H1 (cell line): Measurements from ENCODE around the gene ZNF649. TPM values are rescaled to one million over a fixed set of nuclear protein-coding genes. Genes with fewer than 3 reads are reported as not detected.

Source experiments
- CHD7 ChIP-seq: fragments of 300-600 bp; sonication (generic); IDR thresholded peaks from 2 replicates; pipeline ENCODE4 v1.7.1; 2012; ENCODE audit warnings: low read length, moderate library complexity, mild to moderate bottlenecking, inconsistent platforms; ENCODE audit not compliant: insufficient replicate concordance
- POLR2AphosphoS5 ChIP-seq: IDR thresholded peaks from 2 replicates; pipeline ENCODE4 v1.6.1; 2011; ENCODE audit warnings: low read depth, low read length
- SP4 ChIP-seq: IDR thresholded peaks from 2 replicates; pipeline ENCODE4 v1.6.1; 2012; ENCODE audit warnings: low read length, inconsistent platforms
- YY1 ChIP-seq: IDR thresholded peaks from 2 replicates; pipeline ENCODE4 v1.6.1; 2011; ENCODE audit warnings: low read depth, mild to moderate bottlenecking, low read length
- polyA plus RNA-seq, 7 experiments: library from polyadenylated mRNA; depleted of rRNA in 3 of 7; stranded (reverse) in 5 of 7; unstranded in 2 of 7; fragments of >200 nt in 5 of 7; fragments of 200-250 nt in 2 of 7; gene quantifications; 1 replicate in 5 of 7; 2 replicates in 1 of 7; 4 replicates in 1 of 7; pipeline versions ENCODE4 v1.2.1 to v1.2.3, GENCODE V29; 2011 to 2013; ENCODE audit warnings: missing spikeins in 2 of 7, mixed read lengths in 2 of 7
- total RNA-seq: library from RNA; stranded (reverse); fragmentation: NEBNext Ultra II Directional; extraction: Animal tissue kit (Norgen Biotek cat#: 25700); gene quantifications from 2 replicates; pipeline ENCODE4 v1.2.1, GENCODE V29; 2021

The ZNF649 gene
- total and polyA plus RNA-seq, 2 of the 8 experiments (the other 6 are each of a cell fraction or from before 2014, with no cell fraction given) = 24.7 to 51.7 TPM

DNA sequence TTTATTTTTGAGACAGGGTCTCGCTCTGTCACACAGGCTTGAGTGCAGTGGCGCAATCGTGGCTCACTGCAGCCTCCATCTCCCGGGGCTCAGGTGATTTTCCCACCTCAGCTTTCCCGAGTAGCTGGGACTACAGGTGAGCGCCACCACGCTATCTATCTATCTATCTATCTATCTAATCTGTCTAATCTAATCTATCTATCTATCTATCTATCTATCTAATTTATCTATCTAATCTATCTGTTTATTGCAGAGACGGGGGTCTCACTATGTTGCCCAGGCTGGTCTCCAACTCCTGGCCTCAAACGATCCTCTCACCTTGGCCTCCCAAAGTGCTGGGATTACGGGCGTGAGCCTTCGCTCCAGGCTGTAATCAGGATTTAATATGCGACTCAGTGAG lies 23.0 kb upstream of the ZNF649 start (continued):
- no peak for TF ChIP-seq YY1
- no peak for TF ChIP-seq CHD7
- TF ChIP-seq POLR2AphosphoS5 = no peak
- TF ChIP-seq SP4 = no peak
